ENCODE results near the gene MORC4.

Gene MORC4

DNA sequence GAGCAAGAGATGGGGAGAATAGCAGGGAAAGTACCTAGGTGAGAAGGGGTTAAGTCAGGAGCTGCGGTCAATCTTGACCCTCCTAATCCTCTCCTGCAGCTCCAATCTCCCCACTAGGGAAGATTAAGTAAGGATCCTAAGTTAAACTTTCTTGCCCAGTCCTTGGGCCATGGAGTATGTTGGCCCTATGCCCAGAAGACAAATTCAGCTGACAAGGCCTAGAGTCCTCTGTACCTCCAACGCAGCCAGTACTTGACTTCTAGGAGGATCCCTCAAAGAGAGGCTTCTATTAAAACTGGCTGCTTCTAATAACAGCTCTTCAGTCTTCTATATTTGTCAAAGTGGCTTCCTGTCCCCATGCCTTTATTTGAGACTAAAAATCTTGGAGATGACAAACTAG, 78.4 kb downstream of the MORC4 start:
- Histone ChIP-seq H2BK120ac (ENCODE audit: low read depth, low read length) (no peak overlapping the region), H3K23ac (ENCODE audit: low read depth, low read length, poor library complexity) (no peak overlapping the region), H3K4me2 (ENCODE audit: insufficient read depth, low read length, poor library complexity, severe bottlenecking) (no peak overlapping the region), H3K4me1 (ENCODE audit: control insufficient read depth in 2 of 2, insufficient read depth in 1 of 2, low read depth in 1 of 2, low read length in 2 of 2) (peaks cover 6 to 11% of the 10 kb centered on the region in 2 donors), H2BK15ac (ENCODE audit: low read length) (no peak overlapping the region), H3K27ac (replicated peaks; ENCODE audit: low read length) (no peak overlapping the region), H3K9ac (ENCODE audit: low read depth, low read length, poor library complexity) (no peak overlapping the region), H4K8ac (ENCODE audit: low read depth, low read length) (no peak overlapping the region), H4K91ac (ENCODE audit: low read depth, low read length, poor library complexity) (no peak overlapping the region), H3K18ac (ENCODE audit: low read length) (no peak overlapping the region), H3K14ac (ENCODE audit: low read length) (no peak overlapping the region), H3K27me3 (ENCODE audit: control insufficient read depth in 3 of 3, insufficient read depth in 3 of 3, low read depth in 1 of 3, low read length in 3 of 3) (peaks cover 0 to 27% (median 0%) of the 10 kb centered on the region in 3 experiments), H3K9me3 (replicated peaks in 1 of 2; ENCODE audit: control insufficient read depth in 2 of 2, insufficient read depth in 1 of 2, low read depth in 1 of 2, low read length in 2 of 2) (no peaks in the 10 kb centered on the region), H2BK5ac (ENCODE audit: low read length) (no peak overlapping the region), H3K4ac (ENCODE audit: low read length) (no peak overlapping the region), H3K36me3 (replicated peaks in 1 of 2; ENCODE audit: control insufficient read depth in 2 of 2, insufficient read depth in 2 of 2, low read length in 2 of 2) (no peaks in the 10 kb centered on the region), H3K79me1 (ENCODE audit: low read depth, low read length) (no peaks in the 10 kb centered on the region), H2AFZ (ENCODE audit: low read length) (no peak overlapping the region), H2AK5ac (ENCODE audit: low read depth, low read length) (no peak overlapping the region), H2BK12ac (ENCODE audit: low read length) (no peak overlapping the region), H3K4me3 (ENCODE audit: low read length in 2 of 2) (no peak overlapping the region)
- no CpG with 5 or more reads among the region's 2 CpGs for WGBS, 2 donors (ENCODE audit: extremely low coverage in 2 of 2, insufficient read length in 2 of 2, insufficient replicate concordance in 1 of 2)
- DNase-seq (ENCODE audit: low spot score) = no peak

DNA sequence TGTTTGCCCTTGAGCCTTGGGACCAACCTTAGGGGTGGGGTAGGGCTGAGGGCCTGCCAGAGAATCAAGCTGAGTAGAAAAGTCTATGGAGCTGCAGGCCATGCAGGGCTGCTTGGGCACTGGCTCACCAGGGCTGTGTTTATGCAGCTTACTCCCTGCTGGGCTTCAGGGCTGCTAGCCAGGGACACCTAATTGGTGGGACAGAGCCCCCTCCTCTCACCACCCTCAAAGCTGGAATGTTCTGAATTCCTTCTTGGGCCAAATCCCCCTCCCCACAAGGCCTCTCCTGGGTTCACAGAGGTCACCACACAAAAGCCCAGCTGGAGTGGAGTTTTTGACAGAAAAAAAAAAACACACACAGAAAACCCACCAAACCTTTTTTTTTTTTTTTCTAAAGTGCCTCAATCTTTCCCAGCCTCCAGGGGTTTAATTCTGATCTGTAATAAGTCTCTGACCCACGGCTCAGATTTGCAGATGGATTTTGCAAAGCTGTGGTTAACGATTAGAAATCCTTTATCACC, 80.0 kb downstream of the MORC4 start, which contains the start of gene CLDN2:
Gene CLDN2, plus strand, starts transcription at position 471 of the 521 bp plus-strand sequence. CDS start 7,827 bp downstream, outside the sequence.
- H2BK15ac ChIP-seq (ENCODE audit: low read length) = no peak within 1 kb of the TSS
- H3K36me3 ChIP-seq (replicated peaks in 1 of 2; ENCODE audit: control insufficient read depth in 2 of 2, insufficient read depth in 2 of 2, low read length in 2 of 2) = no peaks in the 10 kb centered on the region
- H3K27me3 ChIP-seq (ENCODE audit: control insufficient read depth in 3 of 3, insufficient read depth in 3 of 3, low read depth in 1 of 3, low read length in 3 of 3) = peaks cover 0 to 32% (median 0%) of the 10 kb centered on the region in 3 experiments
- H3K4me3 ChIP-seq (ENCODE audit: low read length in 2 of 2) = no peak within 1 kb of the TSS
- H3K9ac ChIP-seq (ENCODE audit: low read depth, low read length, poor library complexity) = no peak within 1 kb of the TSS
- peak within 1 kb of the TSS; percentile 90 for H2BK5ac ChIP-seq (ENCODE audit: low read length)
- H3K4ac ChIP-seq (ENCODE audit: low read length) = no peak within 1 kb of the TSS
- H2BK12ac ChIP-seq (ENCODE audit: low read length) = no peak within 1 kb of the TSS
- peak within 1 kb of the TSS; percentile 68 for H3K27ac ChIP-seq (replicated peaks; ENCODE audit: low read length)
- H3K4me1 ChIP-seq (ENCODE audit: control insufficient read depth in 2 of 2, insufficient read depth in 1 of 2, low read depth in 1 of 2, low read length in 2 of 2) = peaks cover 6 to 11% of the 10 kb centered on the region in 2 donors
- H2AK5ac ChIP-seq (ENCODE audit: low read depth, low read length) = no peak within 1 kb of the TSS
- H3K9me3 ChIP-seq (replicated peaks in 1 of 2; ENCODE audit: control insufficient read depth in 2 of 2, insufficient read depth in 1 of 2, low read depth in 1 of 2, low read length in 2 of 2) = no peaks in the 10 kb centered on the region
- peak within 1 kb of the TSS; percentile 81 for H3K18ac ChIP-seq (ENCODE audit: low read length)
- no peak within 1 kb of the TSS for H3K23ac ChIP-seq (ENCODE audit: low read depth, low read length, poor library complexity)
- no peak within 1 kb of the TSS for H2AFZ ChIP-seq (ENCODE audit: low read length)
- peak; percentile 75 for DNase-seq (ENCODE audit: low spot score)
- no peak within 1 kb of the TSS for H4K91ac ChIP-seq (ENCODE audit: low read depth, low read length, poor library complexity)
- H3K4me2 ChIP-seq (ENCODE audit: insufficient read depth, low read length, poor library complexity, severe bottlenecking) = peak within 1 kb of the TSS; percentile 14
- no peak within 1 kb of the TSS for H4K8ac ChIP-seq (ENCODE audit: low read depth, low read length)
- WGBS, 2 donors (ENCODE audit: extremely low coverage in 2 of 2, insufficient read length in 2 of 2, insufficient replicate concordance in 1 of 2) = no CpG with 5 or more reads among the region's 2 CpGs
- no peaks in the 10 kb centered on the region for H3K79me1 ChIP-seq (ENCODE audit: low read depth, low read length)
- H3K14ac ChIP-seq (ENCODE audit: low read length) = no peak within 1 kb of the TSS
- no peak within 1 kb of the TSS for H2BK120ac ChIP-seq (ENCODE audit: low read depth, low read length)

- H3K4me2 ChIP-seq (ENCODE audit: insufficient read depth, low read length, poor library complexity, severe bottlenecking) = no peak overlapping the region
- no peak overlapping the region for H3K27ac ChIP-seq (replicated peaks; ENCODE audit: low read length)
- H3K18ac ChIP-seq (ENCODE audit: low read length) = peak overlapping the region; percentile 80
- no peak overlapping the region for H3K23ac ChIP-seq (ENCODE audit: low read depth, low read length, poor library complexity)
- no peak overlapping the region for H4K91ac ChIP-seq (ENCODE audit: low read depth, low read length, poor library complexity)
- DNase-seq (ENCODE audit: low spot score) = no peak
- no peak overlapping the region for H3K4ac ChIP-seq (ENCODE audit: low read length)
- H2AK5ac ChIP-seq (ENCODE audit: low read depth, low read length) = no peak overlapping the region
- peak overlapping the region; percentile 58 for H2BK12ac ChIP-seq (ENCODE audit: low read length)
- H2BK5ac ChIP-seq (ENCODE audit: low read length) = no peak overlapping the region
- H3K4me3 ChIP-seq (ENCODE audit: low read length in 2 of 2) = no peak overlapping the region
- peaks cover 0 to 32% (median 0%) of the 10 kb centered on the region in 3 experiments for H3K27me3 ChIP-seq (ENCODE audit: control insufficient read depth in 3 of 3, insufficient read depth in 3 of 3, low read depth in 1 of 3, low read length in 3 of 3)
- no peak overlapping the region for H3K14ac ChIP-seq (ENCODE audit: low read length)
- WGBS, 2 donors (ENCODE audit: extremely low coverage in 2 of 2, insufficient read length in 2 of 2, insufficient replicate concordance in 1 of 2) = no CpG with 5 or more reads among the region's 6 CpGs
- no peak overlapping the region for H2AFZ ChIP-seq (ENCODE audit: low read length)
- peaks cover 6 to 11% of the 10 kb centered on the region in 2 donors for H3K4me1 ChIP-seq (ENCODE audit: control insufficient read depth in 2 of 2, insufficient read depth in 1 of 2, low read depth in 1 of 2, low read length in 2 of 2)
- H3K9me3 ChIP-seq (replicated peaks in 1 of 2; ENCODE audit: control insufficient read depth in 2 of 2, insufficient read depth in 1 of 2, low read depth in 1 of 2, low read length in 2 of 2) = no peaks in the 10 kb centered on the region
- no peak overlapping the region for H3K9ac ChIP-seq (ENCODE audit: low read depth, low read length, poor library complexity)
- no peaks in the 10 kb centered on the region for H3K36me3 ChIP-seq (replicated peaks in 1 of 2; ENCODE audit: control insufficient read depth in 2 of 2, insufficient read depth in 2 of 2, low read length in 2 of 2)
- no peak overlapping the region for H2BK15ac ChIP-seq (ENCODE audit: low read length)
- H2BK120ac ChIP-seq (ENCODE audit: low read depth, low read length) = no peak overlapping the region
- H4K8ac ChIP-seq (ENCODE audit: low read depth, low read length) = no peak overlapping the region
- no peaks in the 10 kb centered on the region for H3K79me1 ChIP-seq (ENCODE audit: low read depth, low read length)
These were observed 82.0 kb downstream of the MORC4 start for GRCh38 chrX:106917830-106918500.

- Histone ChIP-seq H3K14ac (ENCODE audit: low read length) (no peak overlapping the region), H3K27ac (replicated peaks; ENCODE audit: low read length) (no peak overlapping the region)
These were observed 87.1 kb downstream of the MORC4 start for GRCh38 chrX:106912864-106913263.

More at GRCh38 chrX:106912864-106913263, 87.1 kb downstream of the MORC4 start:
- Histone ChIP-seq H2BK15ac (ENCODE audit: low read length) (no peak overlapping the region), H2AK5ac (ENCODE audit: low read depth, low read length) (no peak overlapping the region), H3K36me3 (replicated peaks in 1 of 2; ENCODE audit: control insufficient read depth in 2 of 2, insufficient read depth in 2 of 2, low read length in 2 of 2) (no peaks in the 10 kb centered on the region), H3K9me3 (replicated peaks in 1 of 2; ENCODE audit: control insufficient read depth in 2 of 2, insufficient read depth in 1 of 2, low read depth in 1 of 2, low read length in 2 of 2) (no peaks in the 10 kb centered on the region), H3K79me1 (ENCODE audit: low read depth, low read length) (no peaks in the 10 kb centered on the region), H2AFZ (ENCODE audit: low read length) (no peak overlapping the region), H4K8ac (ENCODE audit: low read depth, low read length) (no peak overlapping the region), H3K4me3 (ENCODE audit: low read length in 2 of 2) (no peak overlapping the region), H3K18ac (ENCODE audit: low read length) (no peak overlapping the region), H2BK5ac (ENCODE audit: low read length) (no peak overlapping the region), H3K4ac (ENCODE audit: low read length) (no peak overlapping the region), H2BK12ac (ENCODE audit: low read length) (no peak overlapping the region), H4K91ac (ENCODE audit: low read depth, low read length, poor library complexity) (no peak overlapping the region), H3K4me2 (ENCODE audit: insufficient read depth, low read length, poor library complexity, severe bottlenecking) (no peak overlapping the region), H3K4me1 (ENCODE audit: control insufficient read depth in 2 of 2, insufficient read depth in 1 of 2, low read depth in 1 of 2, low read length in 2 of 2) (no peaks in the 10 kb centered on the region), H2BK120ac (ENCODE audit: low read depth, low read length) (no peak overlapping the region), H3K27me3 (ENCODE audit: control insufficient read depth in 3 of 3, insufficient read depth in 3 of 3, low read depth in 1 of 3, low read length in 3 of 3) (peaks cover 0 to 28% (median 0%) of the 10 kb centered on the region in 3 experiments), H3K23ac (ENCODE audit: low read depth, low read length, poor library complexity) (no peak overlapping the region), H3K9ac (ENCODE audit: low read depth, low read length, poor library complexity) (no peak overlapping the region)
- DNase-seq (ENCODE audit: low spot score) = no peak
- WGBS, 2 donors (ENCODE audit: extremely low coverage in 2 of 2, insufficient read length in 2 of 2, insufficient replicate concordance in 1 of 2) = no CpG with 5 or more reads among the region's 2 CpGs
